ENCODE results near the gene WDR54.
"Not testable (repeated sequence)": the region's sequence is repeated elsewhere in the genome, so short reads cannot be mapped to it uniquely, and the experiment has no call there.

WDR54 gene

DNA sequence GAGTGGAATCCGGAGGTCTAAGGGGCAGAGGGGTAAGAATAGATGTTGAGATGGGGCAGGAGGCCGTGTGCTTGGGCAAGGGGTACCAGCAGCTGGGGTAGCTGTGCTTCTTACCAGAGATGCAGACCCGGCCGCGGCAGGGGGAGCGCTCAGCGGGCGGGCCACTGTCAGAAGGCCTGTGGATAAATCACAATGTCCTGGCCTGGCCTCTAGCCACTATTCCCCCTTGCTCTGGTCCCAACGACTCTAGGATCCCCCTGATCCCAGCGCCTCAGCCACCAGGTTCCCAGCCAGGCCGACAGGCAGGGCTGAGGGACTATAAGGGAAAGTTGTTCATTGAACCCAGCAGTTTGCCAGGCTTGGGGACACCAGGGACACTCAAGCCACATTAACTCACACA is 9.0 kb downstream of the WDR54 start:
- no peak for DNase-seq

DNA sequence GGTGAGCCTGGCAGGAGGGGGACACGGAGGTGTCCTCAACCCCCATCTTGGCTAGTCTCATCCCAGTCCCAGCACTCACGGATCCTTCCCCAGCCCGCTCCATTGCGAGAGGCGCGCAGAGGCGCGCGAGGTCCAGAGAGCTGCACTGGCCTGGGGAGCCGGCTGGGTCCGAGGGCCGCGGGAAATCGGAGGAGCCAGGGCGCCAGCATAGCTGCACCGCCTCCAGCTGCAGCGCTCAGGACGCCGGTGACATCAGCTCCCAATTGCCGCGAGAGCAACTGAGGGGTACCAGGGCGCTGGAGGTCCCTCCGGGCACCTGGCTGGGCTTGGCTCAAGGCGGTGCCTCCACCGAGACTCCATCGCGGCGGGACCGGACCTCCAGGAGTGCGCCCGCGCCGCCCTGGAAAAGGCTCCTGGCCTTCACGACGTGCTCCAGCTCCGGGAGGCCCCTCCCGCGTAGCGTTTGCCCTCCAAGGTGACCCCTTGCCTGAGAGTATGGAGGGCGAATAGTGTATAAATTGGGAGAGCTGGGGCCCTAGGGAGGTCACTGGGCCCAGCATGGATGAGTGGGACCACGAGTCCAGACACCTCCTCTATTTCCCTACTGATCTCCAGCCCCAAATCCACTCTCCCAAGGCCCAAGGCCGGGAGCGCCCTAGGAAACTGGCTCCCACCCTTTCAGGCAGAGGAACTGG is 14.7 kb downstream of the WDR54 start:
- DNase-seq, result no peak

- DNase-seq, result no peak
These were observed 15.5 kb downstream of the WDR54 start for GRCh38 chr2:74436848-74437695.

DNA sequence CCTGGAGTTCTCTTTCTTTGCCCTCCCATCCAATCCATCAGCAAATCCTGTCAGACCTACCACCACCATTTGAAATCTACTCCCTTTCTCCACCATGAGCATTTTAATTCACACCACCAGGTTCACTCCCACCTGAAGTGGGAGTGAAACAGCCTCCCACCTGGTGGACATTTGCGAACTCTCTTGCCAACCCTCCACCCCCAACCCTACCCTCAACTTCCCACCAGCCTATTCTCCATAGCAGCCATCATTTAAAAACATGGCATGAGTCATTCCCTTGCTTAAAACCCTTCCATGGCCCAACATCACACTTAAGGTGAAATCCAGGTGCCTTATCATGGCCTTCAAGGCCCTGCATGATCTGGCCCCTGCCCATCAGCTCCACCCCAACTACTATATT is 16.7 kb downstream of the WDR54 start:
- DNase-seq, result no peak

DNA sequence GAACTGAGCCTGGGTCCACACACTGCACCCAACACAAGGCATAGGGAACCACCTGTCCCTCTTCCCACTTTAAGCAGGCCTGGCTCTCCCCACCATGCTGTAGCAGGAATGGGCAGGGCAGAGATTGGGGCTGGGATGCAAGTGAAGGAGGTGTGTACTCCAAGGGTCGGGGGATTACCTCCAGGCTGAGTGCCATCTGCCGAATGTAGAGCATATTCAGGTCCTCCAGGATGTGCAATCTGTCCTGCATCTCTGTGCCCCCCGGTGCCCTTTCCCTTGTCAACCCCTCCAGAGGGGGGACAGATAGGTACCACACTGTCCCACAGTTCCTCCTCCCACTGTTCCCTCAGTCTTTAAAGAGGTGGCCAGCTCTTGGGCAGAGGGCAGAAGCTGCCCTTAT is 17.8 kb downstream of the WDR54 start:
- DNase-seq, result no peak

- no peak for DNase-seq
These were observed 18.4 kb downstream of the WDR54 start for GRCh38 chr2:74439803-74440377.

DNA sequence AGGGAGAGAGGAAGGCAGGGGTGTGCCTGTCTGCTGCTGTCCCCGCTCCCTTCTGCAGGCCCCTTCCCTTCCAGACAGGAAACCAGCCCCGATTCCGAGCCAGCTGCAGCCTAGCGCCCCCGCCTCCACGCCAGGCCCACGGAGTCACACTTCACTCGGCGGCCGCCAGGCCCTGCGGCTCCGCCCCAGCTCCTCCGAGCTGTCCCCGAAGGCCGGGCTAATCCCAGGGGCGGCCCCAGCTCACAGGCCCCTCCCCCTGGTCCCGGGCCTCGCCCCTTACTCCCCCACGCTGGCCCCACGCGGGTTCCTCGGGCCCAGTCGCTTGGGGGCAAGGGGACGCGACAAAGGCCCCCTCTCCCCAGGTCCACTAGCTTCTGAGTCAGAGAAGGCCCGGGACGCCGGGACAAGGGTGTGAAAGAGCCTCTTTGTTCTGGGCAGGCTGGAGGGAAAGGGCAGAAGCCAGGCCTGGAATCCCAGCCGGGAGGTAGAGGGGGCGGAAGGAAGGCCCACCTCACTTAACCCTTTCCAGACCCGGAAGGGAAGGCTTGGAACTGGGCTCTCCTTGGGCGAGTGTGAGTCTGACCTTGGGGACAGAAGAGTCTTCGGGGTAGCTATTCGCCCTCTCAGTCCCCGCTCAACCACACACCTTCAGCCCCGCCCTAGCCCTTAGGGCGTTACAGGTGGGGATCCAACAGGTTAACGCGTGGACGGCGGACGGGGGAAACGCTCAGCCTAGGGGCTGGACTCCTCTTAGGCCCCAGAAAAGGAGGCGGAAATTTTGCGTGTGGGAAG is 19.0 kb downstream of the WDR54 start:
- DNase-seq, result peak; percentile 47

DNA sequence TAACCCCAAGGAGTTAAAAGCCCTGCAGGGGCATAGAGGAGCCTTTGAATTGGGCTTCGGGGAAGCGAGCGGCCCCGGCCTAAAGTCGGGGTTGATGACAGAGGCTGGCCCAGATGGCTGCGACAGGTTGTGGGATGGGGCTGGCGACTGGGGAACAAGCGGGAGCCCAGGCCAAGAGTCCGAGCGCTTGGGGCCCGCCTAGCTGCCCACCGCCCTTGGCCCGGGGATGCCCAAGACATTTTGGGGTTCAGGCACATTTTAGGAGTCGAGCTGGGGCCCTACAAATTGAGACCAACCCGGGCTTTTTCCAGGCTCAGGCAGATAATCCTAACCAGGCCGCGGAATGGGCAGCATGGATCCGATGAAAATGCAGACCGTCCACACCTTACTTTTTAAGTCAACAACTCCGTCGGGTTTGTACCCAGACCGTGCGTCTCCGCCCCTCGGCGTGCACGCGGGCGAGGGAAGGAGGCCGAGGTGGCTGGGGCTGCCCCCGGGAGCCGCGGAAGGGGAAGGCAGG is 19.7 kb downstream of the WDR54 start:
- no peak for DNase-seq

GRCh38 chr2:74441690-74442482 is 20.4 kb downstream of the WDR54 start, which contains the start of gene RTKN:
RTKN (minus strand) TSS chr2:74441937; CDS start chr2:74441816, 121 bp downstream.
- DNase-seq, result peak; percentile 49

DNA sequence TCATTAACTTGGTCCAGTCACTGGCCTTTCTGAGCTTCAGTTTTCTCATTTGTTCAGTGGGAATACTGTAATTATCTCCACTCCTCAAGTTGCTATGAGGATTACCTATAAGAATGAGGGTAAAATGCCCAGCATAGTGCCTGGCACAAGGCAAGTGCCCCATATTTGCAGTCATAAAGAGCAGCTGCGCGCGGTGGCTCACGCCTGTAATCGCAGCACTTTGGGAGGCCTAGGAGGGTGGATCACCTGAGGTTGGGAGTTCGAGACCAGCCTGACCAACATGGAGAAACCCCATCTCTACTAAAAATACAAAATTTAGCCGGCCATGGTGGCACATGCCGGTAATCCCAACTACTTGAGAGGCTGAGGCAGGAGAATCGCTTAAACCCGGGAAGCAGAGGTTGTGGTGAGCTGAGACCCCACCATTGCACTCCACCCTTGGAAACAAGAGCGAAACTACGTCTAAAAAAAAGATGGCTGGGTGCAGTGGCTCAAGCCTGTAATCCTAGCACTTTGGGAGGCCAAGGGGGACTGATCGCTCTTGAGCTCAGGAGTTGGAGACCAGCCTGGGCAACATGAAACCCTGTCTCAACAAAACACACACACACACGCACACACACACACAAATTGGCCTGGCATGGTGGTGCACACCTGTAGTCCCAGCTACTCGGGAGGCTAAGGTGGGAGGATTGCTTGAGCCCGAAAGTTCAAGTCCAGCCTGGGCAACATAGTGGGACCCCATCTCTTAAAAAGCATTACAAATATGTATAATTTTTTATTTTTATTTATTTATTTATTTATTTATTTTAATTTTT is 21.2 kb downstream of the WDR54 start:
- not testable (repeated sequence) for DNase-seq

GRCh38 chr2:74444498-74445318 is 23.2 kb downstream of the WDR54 start:
- DNase-seq, result no peak

- no peak for DNase-seq
These were observed 25.9 kb downstream of the WDR54 start for GRCh38 chr2:74447230-74447999.

GRCh38 chr2:74448771-74449170 is 27.2 kb downstream of the WDR54 start:
- no peak for DNase-seq

- no peak for DNase-seq
These were observed 29.1 kb downstream of the WDR54 start for GRCh38 chr2:74450570-74451190.

DNA sequence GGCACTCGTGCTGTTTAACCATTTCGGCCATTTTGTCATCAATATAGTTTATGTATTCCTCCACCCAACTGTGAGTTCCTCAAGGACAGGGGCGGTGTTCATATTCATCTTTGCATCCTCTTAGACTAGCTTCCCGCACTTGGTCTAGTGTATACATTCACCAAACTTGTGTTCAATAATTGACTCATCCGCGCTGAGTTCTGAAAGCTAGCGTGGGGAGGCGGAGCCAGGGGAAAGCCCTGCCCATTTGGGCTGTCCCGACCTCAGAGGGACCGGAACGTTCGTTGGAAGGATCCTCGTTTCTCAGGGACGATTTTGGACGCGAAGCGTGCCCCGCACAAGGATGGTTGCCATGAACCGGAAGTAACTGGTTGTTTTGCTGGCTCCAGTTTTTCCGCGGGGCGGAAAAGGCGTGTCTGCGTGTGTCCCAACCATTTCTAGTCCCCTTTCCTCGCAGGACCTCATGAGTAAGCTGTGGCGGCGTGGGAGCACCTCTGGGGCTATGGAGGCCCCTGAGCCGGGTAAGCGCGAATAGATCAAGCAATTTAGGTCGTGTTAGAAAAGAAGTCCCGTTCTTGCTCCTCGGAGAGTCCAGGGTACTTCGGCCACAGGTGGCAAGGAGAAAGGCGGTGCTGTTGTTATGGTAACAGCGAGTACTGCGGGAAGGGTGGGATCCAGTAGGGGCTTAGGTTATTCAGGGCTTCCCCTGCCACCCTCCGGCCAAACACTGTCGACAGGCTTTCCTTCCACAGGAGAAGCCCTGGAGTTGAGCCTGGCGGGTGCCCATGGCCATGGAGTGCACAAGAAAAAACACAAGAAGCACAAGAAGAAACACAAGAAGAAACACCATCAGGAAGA is 33.4 kb downstream of the WDR54 start, which contains the start of gene INO80B:
TSS of gene INO80B (plus strand) at position 434 of the 858 bp plus-strand sequence. CDS start at position 464, 30 bp downstream.
- peak; percentile 99 for DNase-seq

DNA sequence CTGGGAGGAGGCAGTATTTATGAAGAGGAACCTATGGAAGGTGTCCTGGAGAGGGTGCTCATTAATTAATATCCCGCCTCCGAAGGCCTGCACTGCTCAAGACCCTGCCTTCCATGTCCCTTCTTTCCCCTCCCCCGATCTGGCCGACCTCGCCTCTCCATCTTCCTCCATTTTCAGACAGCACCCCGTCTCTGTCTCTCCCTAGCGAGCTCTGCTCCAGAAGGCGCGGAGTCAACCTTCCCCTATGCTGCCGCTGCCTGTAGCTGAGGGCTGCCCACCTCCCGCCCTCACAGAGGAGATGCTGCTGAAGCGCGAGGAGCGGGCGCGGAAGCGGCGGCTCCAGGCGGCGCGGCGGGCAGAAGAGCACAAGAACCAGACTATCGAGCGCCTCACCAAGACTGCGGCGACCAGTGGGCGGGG is 35.6 kb downstream of the WDR54 start:
- DNase-seq, result no peak

- peak; percentile 88 for DNase-seq
These were observed 36.1 kb downstream of the WDR54 start for GRCh38 chr2:74457549-74458131.
